GM21447 (cell line): ENCODE measurements around the gene NUDT16L1.

Experiments used
- ATAC-seq: cut with Tn5 transposase; IDR thresholded peaks from one replicate; pipeline ENCODE4 v1.9.1; 2021; ENCODE audit not compliant: unreplicated experiment

The NUDT16L1 gene

DNA sequence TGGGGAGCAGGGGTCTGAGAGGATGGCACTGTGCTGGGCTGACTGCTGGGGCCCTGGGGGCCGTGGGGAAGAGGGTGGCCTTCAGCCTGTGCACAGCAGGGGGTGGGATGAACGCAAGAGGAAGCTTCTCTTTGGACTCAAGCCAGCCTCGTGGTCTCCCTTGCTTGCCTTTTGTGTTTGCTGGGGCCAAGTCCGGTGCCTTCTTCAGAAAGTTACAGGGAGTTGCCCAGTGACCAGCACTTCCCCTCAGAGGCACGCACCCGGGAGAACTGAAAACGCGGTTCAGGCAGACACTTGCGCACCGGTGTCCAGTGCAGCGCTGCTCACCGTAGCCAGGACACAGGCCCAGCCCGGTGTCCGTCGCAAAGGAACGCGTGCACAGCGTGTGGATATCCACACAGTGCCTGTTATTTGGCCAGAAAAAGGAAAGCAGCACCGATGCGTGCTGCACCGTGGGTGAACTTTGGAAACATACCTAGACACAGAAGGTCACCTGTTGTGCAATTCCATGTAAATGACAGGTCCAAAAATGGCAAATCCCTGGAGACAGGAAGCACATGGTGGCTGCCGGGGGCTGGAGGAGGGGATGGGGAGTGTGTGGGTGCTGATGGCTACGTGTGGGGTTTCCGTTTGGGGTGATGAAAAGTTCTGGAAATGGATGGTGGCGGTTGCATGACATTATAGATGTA lies 29.4 kb upstream of the NUDT16L1 start:
- no peak for ATAC-seq

- peak; percentile 56 for ATAC-seq
Measured at GRCh38 chr16:4664538-4665418, 28.6 kb upstream of the NUDT16L1 start.

DNA sequence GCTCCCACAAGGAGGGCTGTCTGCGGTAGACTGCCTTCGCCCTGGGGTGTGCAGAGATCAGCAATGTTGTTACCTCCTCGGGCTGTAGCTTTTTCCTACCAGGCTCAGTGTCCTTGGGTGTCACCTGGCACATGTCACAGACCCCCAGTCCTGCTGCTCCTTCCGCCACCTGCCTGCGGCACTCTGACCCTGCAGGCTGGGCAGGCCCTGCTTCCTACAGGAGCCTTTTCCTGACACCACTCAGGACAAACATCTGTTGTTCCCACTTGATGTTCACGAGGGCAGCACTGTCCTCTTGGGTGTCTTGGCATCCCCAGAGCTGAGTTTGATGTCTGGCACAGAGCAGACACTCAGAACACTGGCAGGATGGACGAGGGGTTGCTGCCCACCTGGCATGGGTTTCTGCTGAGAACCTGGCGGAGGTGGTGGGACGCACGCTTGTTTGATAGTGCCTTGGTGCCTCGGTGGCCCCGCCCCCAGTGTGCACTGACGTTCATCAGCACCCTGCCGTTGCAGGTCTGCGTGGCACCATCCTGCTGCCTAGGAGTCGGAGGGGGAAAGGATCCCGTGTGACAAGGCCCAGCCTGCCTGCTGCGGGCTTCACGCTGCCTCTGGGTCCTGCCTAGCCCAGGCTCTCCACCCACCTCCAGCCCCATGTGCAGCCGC lies 26.7 kb upstream of the NUDT16L1 start:
- ATAC-seq: no peak

GRCh38 chr16:4667203-4667963 lies 26.0 kb upstream of the NUDT16L1 start:
- no peak for ATAC-seq

GRCh38 chr16:4668313-4668960 lies 24.9 kb upstream of the NUDT16L1 start:
- ATAC-seq: no peak

GRCh38 chr16:4673387-4674046 lies 19.8 kb upstream of the NUDT16L1 start:
- ATAC-seq: no peak

DNA sequence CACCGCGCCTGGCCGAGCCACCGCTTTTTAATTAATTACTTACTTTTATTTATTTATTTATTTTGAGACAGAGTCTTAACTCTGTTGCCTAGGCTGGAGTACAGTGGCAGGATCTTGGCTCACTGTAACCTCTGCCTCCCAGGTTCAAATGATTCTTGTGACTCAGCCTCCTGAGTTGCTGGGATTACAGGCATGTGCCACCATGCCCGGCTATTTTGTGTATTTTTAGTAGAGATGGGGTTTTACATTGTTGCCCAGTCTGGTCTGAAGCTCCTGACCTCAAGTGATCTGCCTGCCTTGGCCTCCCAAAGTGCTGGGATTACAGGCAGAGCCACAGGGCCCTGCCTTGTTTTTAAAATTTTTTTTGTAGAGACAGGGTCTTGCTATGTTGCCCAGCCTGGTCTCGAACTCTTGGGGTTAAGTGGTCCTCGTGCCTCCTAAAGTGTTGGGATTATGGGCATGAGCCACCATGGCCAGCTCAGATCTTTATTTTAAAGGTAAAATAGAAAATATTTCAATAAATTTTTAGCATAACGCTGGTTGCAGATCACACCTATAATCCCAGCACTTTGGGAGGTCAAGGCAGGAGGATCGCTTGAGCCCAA lies 18.3 kb upstream of the NUDT16L1 start:
- ATAC-seq: no peak

- no peak for ATAC-seq
Measured at GRCh38 chr16:4675864-4676786, 17.2 kb upstream of the NUDT16L1 start.

GRCh38 chr16:4676831-4677230 lies 16.5 kb upstream of the NUDT16L1 start:
- no peak for ATAC-seq

GRCh38 chr16:4677390-4677789 lies 16.0 kb upstream of the NUDT16L1 start:
- ATAC-seq: no peak

DNA sequence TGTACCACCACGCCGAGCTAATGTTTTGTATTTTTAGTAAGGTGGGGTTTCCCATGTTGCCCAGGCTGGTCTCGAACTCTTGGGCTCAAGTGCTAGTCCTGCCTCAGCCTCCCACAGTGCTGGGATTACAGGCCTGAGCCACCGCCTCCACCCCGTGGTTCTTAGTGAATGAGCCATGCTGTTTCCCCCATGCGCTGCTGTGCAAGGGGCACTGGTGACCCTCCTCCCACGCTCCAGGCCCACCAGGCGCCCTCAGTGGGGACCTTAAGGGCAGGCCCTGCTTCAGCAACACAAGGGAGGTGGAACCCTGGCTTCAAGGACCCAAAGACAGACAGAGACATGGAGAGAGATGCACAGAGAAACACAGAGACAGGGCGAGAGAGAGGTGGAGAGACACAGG lies 15.4 kb upstream of the NUDT16L1 start:
- ATAC-seq: no peak

DNA sequence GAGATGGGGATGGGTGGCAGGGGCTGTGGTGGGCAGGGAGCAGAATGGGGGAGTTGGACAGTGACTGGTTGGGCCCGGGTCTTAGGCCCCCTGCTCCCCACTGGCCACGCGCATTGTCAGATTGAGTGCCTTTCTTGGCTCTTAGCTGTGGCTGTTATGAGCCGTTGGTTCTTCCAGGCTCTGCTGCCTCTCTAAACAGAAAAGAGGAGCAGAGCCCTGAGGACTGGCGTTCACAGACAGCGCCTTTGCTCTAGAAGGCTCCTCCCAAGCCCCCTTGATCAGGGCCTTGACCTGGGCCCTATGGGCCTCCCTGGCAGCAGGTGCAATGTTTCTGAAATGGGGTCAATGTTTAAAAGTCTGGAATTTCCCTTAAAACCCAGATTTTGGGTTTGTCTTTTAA lies 14.8 kb upstream of the NUDT16L1 start:
- no peak for ATAC-seq

DNA sequence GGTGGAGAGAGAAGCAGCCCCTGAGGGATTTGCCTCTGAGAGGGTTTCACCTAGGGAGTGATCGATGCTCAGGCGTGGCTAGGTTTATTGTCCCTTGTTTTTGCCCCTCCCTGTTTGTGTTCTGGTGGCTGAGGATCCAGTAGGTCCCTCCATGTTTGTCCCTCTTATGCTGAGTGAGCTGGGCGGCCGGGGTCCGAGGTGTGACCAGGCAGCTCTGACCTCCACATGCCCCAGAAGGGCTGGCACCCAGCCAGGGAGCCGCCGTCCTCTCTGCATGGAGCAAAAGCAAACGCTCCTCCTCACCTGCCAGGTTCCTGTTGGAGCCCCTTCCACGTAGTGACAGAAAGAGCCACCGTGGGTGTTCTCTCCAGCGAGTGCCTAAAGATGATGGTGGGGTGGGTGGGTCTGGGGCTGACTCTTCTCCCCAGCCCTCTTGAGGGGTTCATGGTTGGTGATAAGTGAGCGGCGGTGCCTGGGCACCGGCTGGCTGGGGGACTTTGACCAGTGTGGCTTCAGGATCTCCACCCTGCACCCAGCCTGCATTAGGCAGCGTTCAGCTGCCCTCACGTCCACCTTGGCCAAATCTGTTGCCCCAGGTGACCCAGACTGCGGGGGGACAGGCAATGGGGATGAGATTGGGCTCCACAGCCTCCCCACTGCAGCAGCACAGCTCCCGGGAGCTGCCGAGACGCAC lies 14.1 kb upstream of the NUDT16L1 start:
- ATAC-seq: no peak

GRCh38 chr16:4679850-4680636 lies 13.3 kb upstream of the NUDT16L1 start:
- ATAC-seq: no peak

GRCh38 chr16:4680673-4681470 lies 12.5 kb upstream of the NUDT16L1 start:
- ATAC-seq: no peak

- ATAC-seq: no peak
Measured at GRCh38 chr16:4681471-4682083, 11.8 kb upstream of the NUDT16L1 start.
